ENCODE measurements around the gene ARL5A.

Gene ARL5A

DNA sequence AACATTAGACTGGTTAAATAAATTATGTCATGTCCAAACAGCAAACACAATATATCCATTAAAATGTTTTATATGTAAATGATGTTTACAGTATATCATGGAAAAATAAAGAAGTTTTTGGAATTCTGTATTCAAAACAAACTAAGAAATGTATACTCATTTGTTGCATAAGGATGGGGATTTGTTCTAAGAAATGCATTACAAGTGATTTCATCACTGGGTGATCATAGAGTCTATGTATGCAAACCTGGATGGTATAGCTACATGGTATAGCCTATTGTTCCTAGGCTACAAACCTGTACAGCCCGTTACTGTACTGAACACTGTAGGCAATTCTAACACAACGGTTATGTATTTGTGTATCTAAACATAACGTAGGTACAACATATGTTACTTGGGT lies 35.1 kb downstream of the ARL5A start:
- DNase-seq: no peak
- Histone ChIP-seq H3K27me3 (replicated peaks; ENCODE audit: insufficient read depth, low read length) (no peaks in the 10 kb centered on the region), H3K9me3 (replicated peaks; ENCODE audit: insufficient read depth, low read length) (no peaks in the 10 kb centered on the region), H3F3A (ENCODE audit: insufficient read depth, low read length) (no peaks in the 10 kb centered on the region), H3K4me3 (ENCODE audit: low read length) (no peak overlapping the region), H3K9ac (ENCODE audit: low read length) (no peak overlapping the region), H3K9me2 (replicated peaks; ENCODE audit: insufficient read depth, low read length) (no peaks in the 10 kb centered on the region), H2AFZ (ENCODE audit: low read length) (no peak overlapping the region), H3K4me2 (ENCODE audit: low read depth, low read length) (no peak overlapping the region), H3K4me1 (ENCODE audit: low read length) (no peaks in the 10 kb centered on the region), H3K79me2 (ENCODE audit: low read length) (no peaks in the 10 kb centered on the region), H4K20me1 (ENCODE audit: insufficient read depth, low read length) (no peaks in the 10 kb centered on the region), H3K36me3 (replicated peaks; ENCODE audit: insufficient read depth, low read length) (no peaks in the 10 kb centered on the region), H3K27ac (ENCODE audit: low read length) (no peak overlapping the region)
- TF ChIP-seq EZH2 (optimal IDR thresholded peaks at IDR 0.05; ENCODE audit: low read depth, low read length): no peak

- no peaks in the 10 kb centered on the region for H4K20me1 ChIP-seq (ENCODE audit: insufficient read depth, low read length)
- TF ChIP-seq EZH2phosphoT487 (IDR thresholded peaks at IDR 0.05; ENCODE audit: low read length): no peak
- no peak for TF ChIP-seq CTCF (IDR thresholded peaks at IDR 0.05; ENCODE audit: low read length)
- no peak for TF ChIP-seq EZH2 (optimal IDR thresholded peaks at IDR 0.05; ENCODE audit: low read depth, low read length)
- no peaks in the 10 kb centered on the region for H3K4me1 ChIP-seq (ENCODE audit: low read length)
- no peak for DNase-seq
- no peaks in the 10 kb centered on the region for H3K36me3 ChIP-seq (replicated peaks; ENCODE audit: insufficient read depth, low read length)
- no peaks in the 10 kb centered on the region for H3K9me3 ChIP-seq (replicated peaks; ENCODE audit: insufficient read depth, low read length)
- no peaks in the 10 kb centered on the region for H3K79me2 ChIP-seq (ENCODE audit: low read length)
- H3F3A ChIP-seq (ENCODE audit: insufficient read depth, low read length): no peaks in the 10 kb centered on the region
- H3K9me2 ChIP-seq (replicated peaks; ENCODE audit: insufficient read depth, low read length): no peaks in the 10 kb centered on the region
- H3K27me3 ChIP-seq (replicated peaks; ENCODE audit: insufficient read depth, low read length): no peaks in the 10 kb centered on the region
- no peak overlapping the region for H3K27ac ChIP-seq (ENCODE audit: low read length)
- H3K9ac ChIP-seq (ENCODE audit: low read length): no peak overlapping the region
- H3K4me2 ChIP-seq (ENCODE audit: low read depth, low read length): no peak overlapping the region
- no peak overlapping the region for H2AFZ ChIP-seq (ENCODE audit: low read length)
- no peak overlapping the region for H3K4me3 ChIP-seq (ENCODE audit: low read length)
Observed at GRCh38 chr2:151792589-151792988, 35.6 kb downstream of the ARL5A start.

- Histone ChIP-seq H2AFZ (ENCODE audit: low read length) (no peak overlapping the region), H3K27ac (ENCODE audit: low read length) (no peak overlapping the region), H3K9me2 (replicated peaks; ENCODE audit: insufficient read depth, low read length) (no peaks in the 10 kb centered on the region), H3K4me1 (ENCODE audit: low read length) (no peaks in the 10 kb centered on the region), H3K9ac (ENCODE audit: low read length) (no peak overlapping the region), H3K79me2 (ENCODE audit: low read length) (no peaks in the 10 kb centered on the region), H3K4me3 (ENCODE audit: low read length) (no peak overlapping the region), H3K4me2 (ENCODE audit: low read depth, low read length) (no peak overlapping the region), H3K9me3 (replicated peaks; ENCODE audit: insufficient read depth, low read length) (no peaks in the 10 kb centered on the region), H3F3A (ENCODE audit: insufficient read depth, low read length) (no peaks in the 10 kb centered on the region), H3K36me3 (replicated peaks; ENCODE audit: insufficient read depth, low read length) (no peaks in the 10 kb centered on the region), H3K27me3 (replicated peaks; ENCODE audit: insufficient read depth, low read length) (no peaks in the 10 kb centered on the region), H4K20me1 (ENCODE audit: insufficient read depth, low read length) (no peaks in the 10 kb centered on the region)
- no peak for DNase-seq
- no peak for TF ChIP-seq EZH2 (optimal IDR thresholded peaks at IDR 0.05; ENCODE audit: low read depth, low read length)
- TF ChIP-seq CTCF (IDR thresholded peaks at IDR 0.05; ENCODE audit: low read length): no peak
- TF ChIP-seq EZH2phosphoT487 (IDR thresholded peaks at IDR 0.05; ENCODE audit: low read length): no peak
Observed at GRCh38 chr2:151791545-151791944, 36.7 kb downstream of the ARL5A start.

- Histone ChIP-seq H3K79me2 (ENCODE audit: low read length) (no peaks in the 10 kb centered on the region), H3K9me2 (replicated peaks; ENCODE audit: insufficient read depth, low read length) (no peaks in the 10 kb centered on the region), H3K27ac (ENCODE audit: low read length) (no peak overlapping the region), H3K9ac (ENCODE audit: low read length) (no peak overlapping the region), H2AFZ (ENCODE audit: low read length) (no peak overlapping the region), H3K27me3 (replicated peaks; ENCODE audit: insufficient read depth, low read length) (no peaks in the 10 kb centered on the region), H4K20me1 (ENCODE audit: insufficient read depth, low read length) (no peaks in the 10 kb centered on the region), H3K36me3 (replicated peaks; ENCODE audit: insufficient read depth, low read length) (no peaks in the 10 kb centered on the region), H3K4me1 (ENCODE audit: low read length) (no peaks in the 10 kb centered on the region), H3K4me3 (ENCODE audit: low read length) (no peak overlapping the region), H3K9me3 (replicated peaks; ENCODE audit: insufficient read depth, low read length) (no peaks in the 10 kb centered on the region), H3K4me2 (ENCODE audit: low read depth, low read length) (no peak overlapping the region), H3F3A (ENCODE audit: insufficient read depth, low read length) (no peaks in the 10 kb centered on the region)
- DNase-seq: no peak
- TF ChIP-seq CTCF (IDR thresholded peaks at IDR 0.05; ENCODE audit: low read length) (no peak), EZH2phosphoT487 (IDR thresholded peaks at IDR 0.05; ENCODE audit: low read length) (no peak), EZH2 (optimal IDR thresholded peaks at IDR 0.05; ENCODE audit: low read depth, low read length) (no peak)
Observed at GRCh38 chr2:151790689-151791088, 37.5 kb downstream of the ARL5A start.
